HG02981 (cell line): Measurements from ENCODE around the gene CAMKK2.
"Not testable (repeated sequence)": the region's sequence is repeated elsewhere in the genome, so short reads cannot be mapped to it uniquely, and the experiment has no call there.

Experiments
- ATAC-seq: cut with Tn5 transposase; IDR thresholded peaks from one replicate; pipeline ENCODE4 v1.9.1; 2021; ENCODE audit warnings: mild to moderate bottlenecking, moderate library complexity; ENCODE audit not compliant: unreplicated experiment

The CAMKK2 gene

DNA sequence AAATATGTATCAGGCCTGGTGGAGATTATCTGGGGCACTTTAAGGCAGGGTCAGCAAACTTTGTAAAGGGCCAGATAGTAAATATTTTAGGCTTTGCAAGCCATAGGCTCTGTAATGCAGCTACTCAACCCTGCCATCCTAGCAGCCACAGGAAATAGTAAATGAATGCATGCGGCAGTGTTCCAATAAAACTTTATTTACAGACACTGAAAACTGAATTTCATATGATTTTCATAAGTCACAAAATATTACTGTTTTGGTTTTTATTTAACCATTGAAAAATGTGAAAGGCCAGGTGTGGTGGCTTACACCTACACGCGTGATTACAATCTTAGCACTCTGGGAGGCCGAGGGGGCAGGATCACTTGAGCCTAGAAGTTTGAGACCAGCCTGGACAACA lies 3.2 kb upstream of the CAMKK2 start:
- ATAC-seq: no peak

- ATAC-seq: not testable (repeated sequence)
Observed at GRCh38 chr12:121298411-121298810, 1.9 kb upstream of the CAMKK2 start.

DNA sequence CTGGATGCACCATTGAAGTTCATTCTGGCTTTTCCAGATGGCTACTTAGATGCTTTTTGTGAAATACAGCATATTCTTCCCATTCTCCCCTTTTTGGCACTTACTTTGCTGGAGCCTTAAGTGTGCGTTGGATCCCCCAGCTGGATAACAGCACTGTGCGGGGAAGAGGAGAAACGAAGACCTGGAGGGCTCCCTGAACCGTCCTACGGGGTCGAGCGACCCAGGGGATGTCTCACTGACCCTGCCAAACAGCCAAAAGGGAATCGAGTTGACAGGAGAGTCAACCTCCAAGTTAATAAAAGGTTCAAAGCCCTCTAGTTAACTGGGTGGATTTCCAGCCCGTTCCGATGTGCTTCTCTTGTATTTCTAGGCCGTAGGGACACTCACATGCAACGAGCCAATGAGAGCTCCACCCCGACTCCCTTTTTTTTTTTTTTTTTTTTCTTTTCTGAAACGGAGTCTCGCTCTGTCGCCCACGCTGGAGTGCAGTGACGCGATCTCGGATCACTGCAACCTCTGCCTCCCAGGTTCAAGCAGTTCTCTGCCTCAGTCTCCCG lies 1.0 kb upstream of the CAMKK2 start:
- ATAC-seq: no peak

GRCh38 chr12:121295746-121296617 lies 527 bp downstream of the CAMKK2 start:
- peak; percentile 21 for ATAC-seq

GRCh38 chr12:121295116-121295745 lies 1.3 kb downstream of the CAMKK2 start:
- ATAC-seq: no peak

GRCh38 chr12:121294151-121294889 lies 2.2 kb downstream of the CAMKK2 start:
- ATAC-seq: no peak

- ATAC-seq: no peak
Observed at GRCh38 chr12:121293603-121294002, 2.9 kb downstream of the CAMKK2 start.

DNA sequence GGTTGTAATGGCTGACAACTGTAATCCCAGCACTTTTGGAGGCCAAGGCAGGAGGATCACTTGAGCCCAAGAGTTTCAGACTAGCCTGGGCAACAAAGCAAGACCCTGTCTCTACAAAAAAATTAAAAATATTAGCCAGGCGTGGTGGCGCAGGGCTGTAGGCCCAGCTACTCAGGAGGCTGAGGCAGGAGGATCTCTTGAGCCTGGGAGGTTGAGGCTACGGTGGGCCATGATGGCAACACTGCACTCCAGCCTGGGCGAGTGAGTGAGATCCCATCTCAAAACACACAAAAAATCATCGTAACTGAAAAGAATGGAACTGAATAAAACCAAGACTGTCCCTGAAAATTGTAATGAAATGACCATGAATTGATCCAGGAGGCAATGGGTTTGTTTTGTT lies 6.1 kb downstream of the CAMKK2 start:
- no peak for ATAC-seq

- no peak for ATAC-seq
Observed at GRCh38 chr12:121289962-121290361, 6.5 kb downstream of the CAMKK2 start.

GRCh38 chr12:121288986-121289385 lies 7.5 kb downstream of the CAMKK2 start:
- no peak for ATAC-seq

- ATAC-seq: no peak
Observed at GRCh38 chr12:121288158-121288845, 8.2 kb downstream of the CAMKK2 start.

GRCh38 chr12:121287267-121287954 lies 9.1 kb downstream of the CAMKK2 start:
- ATAC-seq: no peak

GRCh38 chr12:121285856-121286255 lies 10.7 kb downstream of the CAMKK2 start:
- ATAC-seq: no peak

- no peak for ATAC-seq
Observed at GRCh38 chr12:121284551-121285390, 11.7 kb downstream of the CAMKK2 start.

DNA sequence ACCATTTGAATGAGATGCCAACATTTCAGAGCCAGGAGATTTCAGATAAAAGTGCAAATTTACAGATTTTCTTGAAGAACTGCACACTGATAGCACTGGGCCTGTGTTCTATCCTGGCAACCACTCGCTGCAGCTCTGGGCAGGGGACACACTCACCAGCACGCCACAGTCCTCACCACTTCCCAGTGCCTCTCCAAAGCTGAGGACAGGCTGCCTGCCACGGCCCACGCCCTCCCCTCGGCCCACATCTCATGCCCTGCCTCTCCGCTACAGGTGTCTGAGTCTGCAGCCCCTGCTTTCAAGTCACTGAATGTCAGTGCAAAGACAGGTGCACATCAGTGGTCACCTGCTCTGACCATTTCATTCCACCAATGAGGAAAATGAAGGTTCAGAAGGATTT lies 12.7 kb downstream of the CAMKK2 start:
- no peak for ATAC-seq

GRCh38 chr12:121283388-121283787 lies 13.1 kb downstream of the CAMKK2 start:
- ATAC-seq: no peak

DNA sequence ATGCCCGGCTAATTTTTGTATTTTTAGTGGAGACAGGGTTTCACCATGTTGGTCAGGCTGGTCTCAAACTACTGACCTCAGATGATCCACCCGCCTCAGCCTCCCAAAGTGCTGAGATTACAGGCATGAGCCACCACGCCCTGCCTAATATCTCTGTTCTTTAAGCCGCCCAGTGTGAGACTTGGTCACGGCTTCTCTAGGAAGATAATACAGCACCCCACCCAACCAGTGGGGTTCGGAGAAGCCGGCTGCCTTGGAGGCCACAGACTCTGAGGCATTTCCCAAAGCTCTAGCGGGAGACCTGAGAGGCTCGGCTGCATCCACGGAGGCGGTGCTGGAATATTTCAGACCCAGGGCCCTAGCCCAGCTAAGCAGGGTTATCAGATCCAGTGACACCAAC lies 13.6 kb downstream of the CAMKK2 start:
- not testable (repeated sequence) for ATAC-seq

DNA sequence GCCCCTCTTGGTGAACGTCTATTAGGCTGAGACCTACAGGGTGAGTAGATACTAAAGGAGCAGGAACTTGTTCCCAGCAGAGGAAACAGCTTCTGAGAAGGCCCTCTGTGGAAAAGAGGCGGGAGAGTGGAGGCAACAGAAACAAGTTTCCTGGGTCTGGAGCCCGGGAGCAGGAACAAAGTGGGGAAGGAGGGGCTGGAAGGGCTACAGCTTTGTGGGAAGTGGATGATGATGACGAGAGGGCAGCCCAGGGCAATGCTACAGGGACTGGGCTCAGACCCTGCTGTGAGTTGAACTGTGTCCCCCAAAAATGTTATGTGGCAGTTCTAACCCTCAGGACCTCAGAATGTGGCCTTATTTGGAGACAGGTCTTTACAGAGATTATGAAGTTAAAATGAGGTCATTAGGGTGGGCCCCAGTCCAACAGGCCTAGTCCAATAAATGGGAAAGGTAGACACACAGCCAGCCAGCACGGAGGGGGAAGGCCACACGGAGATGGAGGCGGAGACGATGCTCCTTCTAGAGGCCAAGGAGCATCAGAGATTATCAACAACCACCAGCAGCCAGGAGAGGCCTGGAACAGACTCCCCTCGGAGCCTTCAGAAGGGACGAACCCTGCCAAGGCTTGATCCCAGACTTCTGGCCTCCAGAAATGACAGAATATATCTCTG lies 14.3 kb downstream of the CAMKK2 start:
- ATAC-seq: no peak

GRCh38 chr12:121281116-121281515 lies 15.4 kb downstream of the CAMKK2 start:
- not testable (repeated sequence) for ATAC-seq
